Osteoblast (primary cell): Measurements from ENCODE around the gene RBM23. TPM values are rescaled to one million over a fixed set of nuclear protein-coding genes. Genes with fewer than 3 reads are reported as not detected.

Experiments used
- DNase-seq: peaks from one replicate; pipeline ENCODE4 v3.0.0; 2011; ENCODE audit warnings: low spot score, mixed read lengths; ENCODE audit not compliant: insufficient read length; ENCODE audit errors: missing footprints
- H2AFZ ChIP-seq: 2 replicates; pipeline ENCODE4 v1.6.0; 2011; ENCODE audit warnings: mild to moderate bottlenecking, low read length
- H3K27ac ChIP-seq: 2 replicates; pipeline ENCODE4 v1.5.1; 2011; ENCODE audit warnings: mild to moderate bottlenecking, low read depth, low read length, moderate library complexity
- H3K27me3 ChIP-seq: 2 replicates; pipeline ENCODE4 v1.6.0; 2012; ENCODE audit warnings: mild to moderate bottlenecking, control low read depth, inconsistent platforms, low read length, moderate library complexity; ENCODE audit not compliant: insufficient read depth
- H3K36me3 ChIP-seq: 2 replicates; pipeline ENCODE4 v1.5.1; 2011; ENCODE audit warnings: mild to moderate bottlenecking, low read length, control low read depth, moderate library complexity; ENCODE audit not compliant: insufficient read depth
- H3K4me1 ChIP-seq: 2 replicates; pipeline ENCODE4 v1.5.1; 2011; ENCODE audit warnings: mild to moderate bottlenecking, low read length, control low read depth, moderate library complexity; ENCODE audit not compliant: insufficient read depth
- H3K4me2 ChIP-seq: 2 replicates; pipeline ENCODE4 v1.6.0; 2011; ENCODE audit warnings: mild to moderate bottlenecking, low read length; ENCODE audit not compliant: insufficient read depth
- H3K4me3 ChIP-seq: fragments of 200-600 bp; sonication (generic); 3 replicates; pipeline ENCODE4 v1.5.1; 2012; ENCODE audit warnings: mild to moderate bottlenecking, low read length, inconsistent platforms; ENCODE audit not compliant: insufficient read depth
- H3K79me2 ChIP-seq: 2 replicates; pipeline ENCODE4 v1.6.0; 2012; ENCODE audit warnings: mild to moderate bottlenecking, low read length, control low read depth, inconsistent platforms; ENCODE audit not compliant: insufficient read depth
- H3K9me3 ChIP-seq: 2 replicates; pipeline ENCODE4 v1.5.1; 2011; ENCODE audit warnings: low read depth, low read length, control low read depth
- H4K20me1 ChIP-seq: 2 replicates; pipeline ENCODE4 v1.6.0; 2012; ENCODE audit warnings: mild to moderate bottlenecking, low read length, control low read depth; ENCODE audit not compliant: insufficient read depth
- CTCF ChIP-seq: IDR thresholded peaks from 2 replicates; pipeline ENCODE4 v1.5.1; 2011; ENCODE audit warnings: mild to moderate bottlenecking, low read depth, low read length, moderate library complexity; ENCODE audit errors: extremely low read depth
- total RNA-seq: library from RNA; depleted of rRNA; stranded (reverse); fragments of >200 nt; gene quantifications from 2 replicates; pipeline ENCODE4 v1.2.3, GENCODE V29; 2012

Gene RBM23
- total RNA-seq, 1 donor: 98.1 TPM

- no peak for DNase-seq
- TF ChIP-seq CTCF: no peak
- H3K27ac ChIP-seq: no peak overlapping the region
- no peak overlapping the region for H2AFZ ChIP-seq
- no peaks in the 10 kb centered on the region for H3K9me3 ChIP-seq
- H3K79me2 ChIP-seq: no peaks in the 10 kb centered on the region
- no peaks in the 10 kb centered on the region for H4K20me1 ChIP-seq
- H3K4me1 ChIP-seq: peaks cover 15% of the 10 kb centered on the region
- H3K4me2 ChIP-seq: no peak overlapping the region
- H3K36me3 ChIP-seq: peaks cover 75% of the 10 kb centered on the region
- H3K4me3 ChIP-seq: no peak overlapping the region
- H3K27me3 ChIP-seq: no peaks in the 10 kb centered on the region
These were observed 15.2 kb downstream of the RBM23 start for GRCh38 chr14:22903742-22904087.

GRCh38 chr14:22901799-22902198, 17.1 kb downstream of the RBM23 start:
- no peak for TF ChIP-seq CTCF
- H3K4me3 ChIP-seq: no peak overlapping the region
- H2AFZ ChIP-seq: no peak overlapping the region
- peaks cover 24% of the 10 kb centered on the region for H3K4me1 ChIP-seq
- H3K27ac ChIP-seq: no peak overlapping the region
- no peaks in the 10 kb centered on the region for H3K9me3 ChIP-seq
- no peaks in the 10 kb centered on the region for H3K27me3 ChIP-seq
- H3K4me2 ChIP-seq: no peak overlapping the region
- H4K20me1 ChIP-seq: no peaks in the 10 kb centered on the region
- H3K79me2 ChIP-seq: no peaks in the 10 kb centered on the region
- peaks cover 60% of the 10 kb centered on the region for H3K36me3 ChIP-seq
- DNase-seq: peak; percentile 37

GRCh38 chr14:22900081-22900799, 18.7 kb downstream of the RBM23 start:
- no peak overlapping the region for H3K4me3 ChIP-seq
- H2AFZ ChIP-seq: no peak overlapping the region
- TF ChIP-seq CTCF: peak; percentile 66

GRCh38 chr14:22898302-22899090, 20.5 kb downstream of the RBM23 start:
- H3K4me1 ChIP-seq: peaks cover 24% of the 10 kb centered on the region
- H3K27me3 ChIP-seq: no peaks in the 10 kb centered on the region
- H2AFZ ChIP-seq: peak overlapping the region; percentile 30
- peak; percentile 85 for DNase-seq
- TF ChIP-seq CTCF: no peak
- H4K20me1 ChIP-seq: no peaks in the 10 kb centered on the region
- H3K27ac ChIP-seq: peak overlapping the region; percentile 59
- peak overlapping the region; percentile 33 for H3K4me2 ChIP-seq
- no peaks in the 10 kb centered on the region for H3K9me3 ChIP-seq
- H3K36me3 ChIP-seq: peaks cover 28% of the 10 kb centered on the region
- H3K79me2 ChIP-seq: no peaks in the 10 kb centered on the region
- H3K4me3 ChIP-seq: no peak overlapping the region

More at GRCh38 chr14:22900081-22900799, 18.7 kb downstream of the RBM23 start:
- H4K20me1 ChIP-seq: no peaks in the 10 kb centered on the region
- no peaks in the 10 kb centered on the region for H3K27me3 ChIP-seq
- H3K27ac ChIP-seq: peak overlapping the region; percentile 53
- no peak overlapping the region for H3K4me2 ChIP-seq
- H3K36me3 ChIP-seq: peaks cover 45% of the 10 kb centered on the region
- H3K4me1 ChIP-seq: peaks cover 24% of the 10 kb centered on the region
- peak; percentile 84 for DNase-seq
- H3K79me2 ChIP-seq: no peaks in the 10 kb centered on the region
- H3K9me3 ChIP-seq: no peaks in the 10 kb centered on the region
